ENCODE data around the gene INSC.

INSC gene

DNA sequence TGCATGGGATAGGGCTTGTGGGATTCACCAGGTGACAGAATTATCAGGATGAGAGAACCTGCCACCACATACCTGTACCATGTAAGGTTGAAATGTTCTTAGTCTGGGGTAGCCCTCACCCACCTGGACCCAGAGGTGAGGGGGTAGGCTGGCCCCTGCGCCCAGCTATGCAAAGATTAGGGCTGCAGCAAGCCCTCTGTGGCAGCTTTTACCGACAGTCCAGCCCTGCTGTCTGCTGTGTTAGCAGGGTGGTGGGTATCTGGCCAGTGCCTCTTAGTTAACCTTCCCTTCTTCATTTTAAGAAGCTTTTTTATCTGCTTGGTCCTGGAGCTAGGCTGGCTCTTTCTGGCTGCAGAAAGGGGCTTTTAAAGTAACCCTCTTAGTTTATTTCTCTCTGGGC lies 13.9 kb downstream of the INSC start:
- ATAC-seq = no peak
- TF ChIP-seq TCF4 (CRISPR knock-in tag; IDR thresholded peaks at IDR 0.05; ENCODE audit: borderline replicate concordance) = no peak
- TF ChIP-seq ZC3H10 (CRISPR knock-in tag; IDR thresholded peaks at IDR 0.05) = no peak
- TF ChIP-seq OSR1 (CRISPR knock-in tag; IDR thresholded peaks at IDR 0.05) = no peak
- TF ChIP-seq CSDC2 (CRISPR knock-in tag; IDR thresholded peaks at IDR 0.05) = no peak
- TF ChIP-seq BACH2 (CRISPR knock-in tag; IDR thresholded peaks at IDR 0.05; ENCODE audit: borderline replicate concordance) = no peak
- TF ChIP-seq, protein P1, sequence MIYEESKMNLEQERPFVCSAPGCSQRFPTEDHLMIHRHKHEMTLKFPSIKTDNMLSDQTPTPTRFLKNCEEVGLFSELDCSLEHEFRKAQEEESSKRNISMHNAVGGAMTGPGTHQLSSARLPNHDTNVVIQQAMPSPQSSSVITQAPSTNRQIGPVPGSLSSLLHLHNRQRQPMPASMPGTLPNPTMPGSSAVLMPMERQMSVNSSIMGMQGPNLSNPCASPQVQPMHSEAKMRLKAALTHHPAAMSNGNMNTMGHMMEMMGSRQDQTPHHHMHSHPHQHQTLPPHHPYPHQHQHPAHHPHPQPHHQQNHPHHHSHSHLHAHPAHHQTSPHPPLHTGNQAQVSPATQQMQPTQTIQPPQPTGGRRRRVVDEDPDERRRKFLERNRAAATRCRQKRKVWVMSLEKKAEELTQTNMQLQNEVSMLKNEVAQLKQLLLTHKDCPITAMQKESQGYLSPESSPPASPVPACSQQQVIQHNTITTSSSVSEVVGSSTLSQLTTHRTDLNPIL (CRISPR knock-in tag; IDR thresholded peaks at IDR 0.05; ENCODE audit: low read depth) = no peak
- TF ChIP-seq, protein P2, sequence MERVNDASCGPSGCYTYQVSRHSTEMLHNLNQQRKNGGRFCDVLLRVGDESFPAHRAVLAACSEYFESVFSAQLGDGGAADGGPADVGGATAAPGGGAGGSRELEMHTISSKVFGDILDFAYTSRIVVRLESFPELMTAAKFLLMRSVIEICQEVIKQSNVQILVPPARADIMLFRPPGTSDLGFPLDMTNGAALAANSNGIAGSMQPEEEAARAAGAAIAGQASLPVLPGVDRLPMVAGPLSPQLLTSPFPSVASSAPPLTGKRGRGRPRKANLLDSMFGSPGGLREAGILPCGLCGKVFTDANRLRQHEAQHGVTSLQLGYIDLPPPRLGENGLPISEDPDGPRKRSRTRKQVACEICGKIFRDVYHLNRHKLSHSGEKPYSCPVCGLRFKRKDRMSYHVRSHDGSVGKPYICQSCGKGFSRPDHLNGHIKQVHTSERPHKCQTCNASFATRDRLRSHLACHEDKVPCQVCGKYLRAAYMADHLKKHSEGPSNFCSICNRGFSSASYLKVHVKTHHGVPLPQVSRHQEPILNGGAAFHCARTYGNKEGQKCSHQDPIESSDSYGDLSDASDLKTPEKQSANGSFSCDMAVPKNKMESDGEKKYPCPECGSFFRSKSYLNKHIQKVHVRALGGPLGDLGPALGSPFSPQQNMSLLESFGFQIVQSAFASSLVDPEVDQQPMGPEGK (CRISPR knock-in tag; IDR thresholded peaks at IDR 0.05; ENCODE audit: borderline replicate concordance) = no peak
- TF ChIP-seq ESRRG (CRISPR knock-in tag; IDR thresholded peaks at IDR 0.05) = no peak
- no peak for TF ChIP-seq SNAI2 (CRISPR knock-in tag; IDR thresholded peaks at IDR 0.05)
- TF ChIP-seq ARNTL (CRISPR knock-in tag; IDR thresholded peaks at IDR 0.05; ENCODE audit: borderline replicate concordance, low read depth) = no peak

DNA sequence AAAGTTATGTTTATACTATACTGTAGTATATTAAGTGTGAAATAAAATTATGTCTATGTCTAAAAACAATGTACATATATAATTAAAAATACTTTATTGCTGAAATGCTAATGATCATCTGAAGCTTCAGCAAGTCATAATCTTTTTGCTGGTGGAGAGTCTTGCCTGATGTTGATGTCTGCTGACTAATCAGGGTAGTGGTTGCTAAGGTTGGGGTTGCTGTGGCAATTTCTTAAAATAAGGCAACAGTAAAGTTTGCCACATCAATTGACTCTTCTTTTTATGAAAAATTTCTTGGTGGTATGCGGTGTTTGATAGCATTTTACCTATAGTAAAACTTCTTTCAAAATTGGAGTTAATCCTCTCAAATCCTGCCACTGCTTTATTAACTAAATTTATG lies 21.4 kb downstream of the INSC start:
- TF ChIP-seq OSR1 (CRISPR knock-in tag; IDR thresholded peaks at IDR 0.05) (no peak), ZFP30 (CRISPR knock-in tag; IDR thresholded peaks at IDR 0.05) (no peak), ZC3H10 (CRISPR knock-in tag; IDR thresholded peaks at IDR 0.05) (no peak), BACH2 (CRISPR knock-in tag; IDR thresholded peaks at IDR 0.05; ENCODE audit: borderline replicate concordance) (no peak), SNAI2 (CRISPR knock-in tag; IDR thresholded peaks at IDR 0.05) (no peak), ISL1 (CRISPR knock-in tag; IDR thresholded peaks at IDR 0.05) (no peak), ESRRG (CRISPR knock-in tag; IDR thresholded peaks at IDR 0.05) (no peak)
- TF ChIP-seq, protein P3, sequence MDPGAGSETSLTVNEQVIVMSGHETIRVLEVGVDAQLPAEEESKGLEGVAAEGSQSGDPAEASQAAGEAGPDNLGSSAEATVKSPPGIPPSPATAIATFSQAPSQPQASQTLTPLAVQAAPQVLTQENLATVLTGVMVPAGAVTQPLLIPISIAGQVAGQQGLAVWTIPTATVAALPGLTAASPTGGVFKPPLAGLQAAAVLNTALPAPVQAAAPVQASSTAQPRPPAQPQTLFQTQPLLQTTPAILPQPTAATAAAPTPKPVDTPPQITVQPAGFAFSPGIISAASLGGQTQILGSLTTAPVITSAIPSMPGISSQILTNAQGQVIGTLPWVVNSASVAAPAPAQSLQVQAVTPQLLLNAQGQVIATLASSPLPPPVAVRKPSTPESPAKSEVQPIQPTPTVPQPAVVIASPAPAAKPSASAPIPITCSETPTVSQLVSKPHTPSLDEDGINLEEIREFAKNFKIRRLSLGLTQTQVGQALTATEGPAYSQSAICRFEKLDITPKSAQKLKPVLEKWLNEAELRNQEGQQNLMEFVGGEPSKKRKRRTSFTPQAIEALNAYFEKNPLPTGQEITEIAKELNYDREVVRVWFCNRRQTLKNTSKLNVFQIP (CRISPR knock-in tag; IDR thresholded peaks at IDR 0.05; ENCODE audit: borderline replicate concordance, low read depth) = no peak
- TF ChIP-seq, protein P2 (CRISPR knock-in tag; IDR thresholded peaks at IDR 0.05; ENCODE audit: borderline replicate concordance) = no peak
- TF ChIP-seq, protein P4, sequence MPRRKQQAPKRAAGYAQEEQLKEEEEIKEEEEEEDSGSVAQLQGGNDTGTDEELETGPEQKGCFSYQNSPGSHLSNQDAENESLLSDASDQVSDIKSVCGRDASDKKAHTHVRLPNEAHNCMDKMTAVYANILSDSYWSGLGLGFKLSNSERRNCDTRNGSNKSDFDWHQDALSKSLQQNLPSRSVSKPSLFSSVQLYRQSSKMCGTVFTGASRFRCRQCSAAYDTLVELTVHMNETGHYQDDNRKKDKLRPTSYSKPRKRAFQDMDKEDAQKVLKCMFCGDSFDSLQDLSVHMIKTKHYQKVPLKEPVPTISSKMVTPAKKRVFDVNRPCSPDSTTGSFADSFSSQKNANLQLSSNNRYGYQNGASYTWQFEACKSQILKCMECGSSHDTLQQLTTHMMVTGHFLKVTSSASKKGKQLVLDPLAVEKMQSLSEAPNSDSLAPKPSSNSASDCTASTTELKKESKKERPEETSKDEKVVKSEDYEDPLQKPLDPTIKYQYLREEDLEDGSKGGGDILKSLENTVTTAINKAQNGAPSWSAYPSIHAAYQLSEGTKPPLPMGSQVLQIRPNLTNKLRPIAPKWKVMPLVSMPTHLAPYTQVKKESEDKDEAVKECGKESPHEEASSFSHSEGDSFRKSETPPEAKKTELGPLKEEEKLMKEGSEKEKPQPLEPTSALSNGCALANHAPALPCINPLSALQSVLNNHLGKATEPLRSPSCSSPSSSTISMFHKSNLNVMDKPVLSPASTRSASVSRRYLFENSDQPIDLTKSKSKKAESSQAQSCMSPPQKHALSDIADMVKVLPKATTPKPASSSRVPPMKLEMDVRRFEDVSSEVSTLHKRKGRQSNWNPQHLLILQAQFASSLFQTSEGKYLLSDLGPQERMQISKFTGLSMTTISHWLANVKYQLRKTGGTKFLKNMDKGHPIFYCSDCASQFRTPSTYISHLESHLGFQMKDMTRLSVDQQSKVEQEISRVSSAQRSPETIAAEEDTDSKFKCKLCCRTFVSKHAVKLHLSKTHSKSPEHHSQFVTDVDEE (CRISPR knock-in tag; IDR thresholded peaks at IDR 0.05) = no peak
- ATAC-seq = no peak

DNA sequence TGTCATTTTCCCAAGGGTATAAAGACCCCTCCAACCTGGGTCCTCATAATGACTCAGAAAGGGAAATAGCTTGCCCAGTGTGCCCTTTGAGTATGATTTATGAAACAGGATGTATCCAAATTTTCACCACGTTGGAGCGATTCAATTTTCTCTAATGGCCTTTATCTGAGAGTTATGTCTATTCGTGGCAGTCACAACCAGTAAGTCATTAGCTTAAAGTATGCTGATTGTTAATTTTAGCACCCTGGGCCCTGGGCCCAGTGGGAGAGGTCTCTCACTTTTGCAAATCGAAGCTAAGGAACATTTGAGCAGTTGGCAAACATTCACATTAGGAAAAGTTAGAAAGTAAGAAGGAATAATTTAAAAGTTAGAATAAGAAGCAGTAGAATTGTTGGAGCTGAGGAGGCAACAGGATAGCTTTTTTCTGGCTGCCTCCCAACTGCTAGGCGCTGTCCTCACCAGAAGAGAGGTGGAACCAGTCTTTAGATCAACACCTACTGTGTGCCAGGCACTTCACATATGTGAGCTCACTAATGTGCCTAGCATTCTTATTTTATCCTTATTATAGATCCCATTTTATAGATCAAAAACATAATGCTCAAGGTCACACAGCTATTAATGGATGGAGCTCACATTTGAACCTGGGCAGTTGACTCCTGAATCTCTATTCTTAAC lies 24.5 kb downstream of the INSC start:
- ATAC-seq = no peak
- TF ChIP-seq PPARA (CRISPR knock-in tag; IDR thresholded peaks at IDR 0.05; ENCODE audit: borderline replicate concordance) = no peak
- TF ChIP-seq ZFP30 (CRISPR knock-in tag; IDR thresholded peaks at IDR 0.05) = no peak
- TF ChIP-seq CSDC2 (CRISPR knock-in tag; IDR thresholded peaks at IDR 0.05) = no peak
- TF ChIP-seq, protein P1 (CRISPR knock-in tag; IDR thresholded peaks at IDR 0.05; ENCODE audit: low read depth) = no peak
